Neural cell (in vitro differentiated cells): ENCODE results near the gene DCXR. TPM values are rescaled to one million over a fixed set of nuclear protein-coding genes. Genes with fewer than 3 reads are reported as not detected.

ENCODE experiments used
- H2AFZ ChIP-seq: fragments of 200-600, 300-800 bp; sonication (generic), shearing (Covaris generic); 2 replicates; pipeline ENCODE4 v1.6.0; 2014; ENCODE audit warnings: low read depth, mild to moderate bottlenecking, antibody characterized with exemption, low read length, moderate library complexity
- H3F3A ChIP-seq: fragments of 200-600 bp; shearing (Covaris generic); 2 replicates; pipeline ENCODE4 v1.6.1; 2016; ENCODE audit warnings: mild to moderate bottlenecking, moderate library complexity, mixed read lengths, antibody characterized with exemption, low read length; ENCODE audit not compliant: insufficient read depth, poor library complexity, severe bottlenecking
- H3K27ac ChIP-seq: fragments of 200-600, 300-800 bp; sonication (generic), shearing (Covaris generic); 2 replicates; pipeline ENCODE4 v1.5.1; 2014; ENCODE audit warnings: mild to moderate bottlenecking, low read length, moderate library complexity
- H3K27me3 ChIP-seq: fragments of 300-800, 200-600 bp; sonication (generic), shearing (Covaris generic); 2 replicates; pipeline ENCODE4 v1.6.0; 2014; ENCODE audit warnings: mild to moderate bottlenecking, low read depth, low read length, moderate library complexity; ENCODE audit not compliant: insufficient read depth
- H3K36me3 ChIP-seq: fragments of 300-800, 200-600 bp; sonication (generic), shearing (Covaris generic); 2 replicates; pipeline ENCODE4 v1.5.1; 2014; ENCODE audit warnings: mild to moderate bottlenecking, antibody characterized with exemption, low read length, moderate library complexity; ENCODE audit not compliant: insufficient read depth
- H3K4me2 ChIP-seq: fragments of 300-800, 200-600 bp; sonication (generic), shearing (Covaris generic); 2 replicates; pipeline ENCODE4 v1.6.0; 2014; ENCODE audit warnings: mild to moderate bottlenecking, low read length
- H3K4me3 ChIP-seq: fragments of 300-800, 200-600 bp; sonication (generic), shearing (Covaris generic); 2 replicates; pipeline ENCODE4 v1.5.1; 2014; ENCODE audit warnings: mild to moderate bottlenecking, low read length, moderate library complexity
- H3K79me2 ChIP-seq: fragments of 200-600 bp; shearing (Covaris generic); replicated peaks from 2 replicates; pipeline ENCODE4 v1.6.0; 2014; ENCODE audit warnings: mild to moderate bottlenecking, low read length, moderate library complexity; ENCODE audit not compliant: insufficient read depth
- H3K9ac ChIP-seq: fragments of 300-800, 200-600 bp; sonication (generic), shearing (Covaris generic); 2 replicates; pipeline ENCODE4 v1.6.1; 2016; ENCODE audit warnings: mild to moderate bottlenecking, low read length, mixed read lengths
- H3K9me2 ChIP-seq: fragments of 200-600 bp; shearing (Covaris generic); 2 replicates; pipeline ENCODE4 v1.6.1; 2016; ENCODE audit warnings: mild to moderate bottlenecking, low read length, mixed read lengths; ENCODE audit not compliant: insufficient read depth
- H3K9me3 ChIP-seq: fragments of 200-600, 300-800 bp; sonication (generic), shearing (Covaris generic); 2 replicates; pipeline ENCODE4 v1.6.1; 2016; ENCODE audit warnings: mild to moderate bottlenecking, mixed run types, low read length, moderate library complexity, mixed read lengths
- H4K20me1 ChIP-seq: fragments of 200-600 bp; shearing (Covaris generic); 2 replicates; pipeline ENCODE4 v1.6.1; 2016; ENCODE audit warnings: mild to moderate bottlenecking, mixed run types; ENCODE audit not compliant: insufficient read depth
- EP300 ChIP-seq: fragments of 450-650 bp; conservative IDR thresholded peaks from 2 replicates; pipeline ENCODE4 v1.6.1; 2014; ENCODE audit warnings: antibody characterized with exemption, mild to moderate bottlenecking, moderate library complexity; ENCODE audit not compliant: poor library complexity, severe bottlenecking
- EZH2 ChIP-seq: fragments of 200-600, 300-800 bp; shearing (Covaris generic), sonication (generic); IDR thresholded peaks from 2 replicates; pipeline ENCODE4 v1.6.1; 2014; ENCODE audit warnings: antibody characterized with exemption, low read length, borderline replicate concordance, mild to moderate bottlenecking; ENCODE audit not compliant: insufficient read depth, poor library complexity, severe bottlenecking
- MXI1 ChIP-seq: fragments of 450-650 bp; conservative IDR thresholded peaks from 2 replicates; pipeline ENCODE4 v1.6.1; 2014; ENCODE audit warnings: antibody characterized with exemption, mild to moderate bottlenecking; ENCODE audit not compliant: poor library complexity, severe bottlenecking
- POLR2AphosphoS5 ChIP-seq: IDR thresholded peaks from 2 replicates; pipeline ENCODE4 v1.6.1; 2012
- RAD21 ChIP-seq: fragments of 450-650 bp; conservative IDR thresholded peaks from 2 replicates; pipeline ENCODE4 v1.6.1; 2014; ENCODE audit warnings: antibody characterized with exemption, mild to moderate bottlenecking, moderate library complexity
- SMC3 ChIP-seq: fragments of 450-650 bp; conservative IDR thresholded peaks from 2 replicates; pipeline ENCODE4 v1.6.1; 2014; ENCODE audit warnings: antibody characterized with exemption, mild to moderate bottlenecking, moderate library complexity; ENCODE audit not compliant: poor library complexity
- TAF1 ChIP-seq: IDR thresholded peaks from 2 replicates; pipeline ENCODE4 v1.6.1; 2012; ENCODE audit warnings: low read depth
- polyA plus RNA-seq: library from polyadenylated mRNA; depleted of rRNA; stranded (reverse); fragments of >200 nt; gene quantifications from 2 replicates; pipeline ENCODE4 v1.2.3, GENCODE V29; 2014
- TF ChIP-seq, protein P1 (sequence below): IDR thresholded peaks from 2 replicates; pipeline ENCODE4 v1.6.1; 2012; ENCODE audit warnings: borderline replicate concordance
- TF ChIP-seq, protein P2 (sequence below): fragments of 450-650 bp; IDR thresholded peaks from 2 replicates; pipeline ENCODE4 v1.5.1; 2014; ENCODE audit warnings: antibody characterized with exemption, mild to moderate bottlenecking, moderate library complexity; ENCODE audit not compliant: poor library complexity, severe bottlenecking

The DCXR gene
- polyA plus RNA-seq, 1 donor from 2014 or later, result 129 TPM

DNA sequence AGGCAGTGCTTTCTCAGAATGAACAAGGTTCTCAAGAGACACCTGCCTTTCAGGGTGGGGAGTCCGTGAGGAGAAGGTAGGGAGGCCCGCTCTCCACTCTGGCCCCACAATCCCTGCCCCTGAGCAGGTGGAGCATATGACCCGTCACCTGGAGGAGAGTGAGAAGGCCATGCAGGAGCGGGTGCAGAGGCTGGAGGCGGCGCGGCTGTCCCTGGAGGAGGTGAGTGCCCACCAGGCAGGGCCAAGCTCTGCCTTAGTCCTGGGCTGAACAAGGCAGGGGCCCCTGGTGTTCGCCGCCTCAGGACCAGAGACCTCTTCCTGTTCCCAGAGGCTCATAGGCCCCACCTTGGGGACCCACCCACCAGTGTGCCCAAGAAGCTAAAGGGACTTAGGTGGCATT, 8.5 kb downstream of the DCXR start:
- no peak overlapping the region for H3K9ac ChIP-seq
- no peak overlapping the region for H3K4me3 ChIP-seq
- no peaks in the 10 kb centered on the region for H3K36me3 ChIP-seq
- TF ChIP-seq EZH2, result no peak
- TF ChIP-seq SMC3, result no peak
- TF ChIP-seq, protein P1, sequence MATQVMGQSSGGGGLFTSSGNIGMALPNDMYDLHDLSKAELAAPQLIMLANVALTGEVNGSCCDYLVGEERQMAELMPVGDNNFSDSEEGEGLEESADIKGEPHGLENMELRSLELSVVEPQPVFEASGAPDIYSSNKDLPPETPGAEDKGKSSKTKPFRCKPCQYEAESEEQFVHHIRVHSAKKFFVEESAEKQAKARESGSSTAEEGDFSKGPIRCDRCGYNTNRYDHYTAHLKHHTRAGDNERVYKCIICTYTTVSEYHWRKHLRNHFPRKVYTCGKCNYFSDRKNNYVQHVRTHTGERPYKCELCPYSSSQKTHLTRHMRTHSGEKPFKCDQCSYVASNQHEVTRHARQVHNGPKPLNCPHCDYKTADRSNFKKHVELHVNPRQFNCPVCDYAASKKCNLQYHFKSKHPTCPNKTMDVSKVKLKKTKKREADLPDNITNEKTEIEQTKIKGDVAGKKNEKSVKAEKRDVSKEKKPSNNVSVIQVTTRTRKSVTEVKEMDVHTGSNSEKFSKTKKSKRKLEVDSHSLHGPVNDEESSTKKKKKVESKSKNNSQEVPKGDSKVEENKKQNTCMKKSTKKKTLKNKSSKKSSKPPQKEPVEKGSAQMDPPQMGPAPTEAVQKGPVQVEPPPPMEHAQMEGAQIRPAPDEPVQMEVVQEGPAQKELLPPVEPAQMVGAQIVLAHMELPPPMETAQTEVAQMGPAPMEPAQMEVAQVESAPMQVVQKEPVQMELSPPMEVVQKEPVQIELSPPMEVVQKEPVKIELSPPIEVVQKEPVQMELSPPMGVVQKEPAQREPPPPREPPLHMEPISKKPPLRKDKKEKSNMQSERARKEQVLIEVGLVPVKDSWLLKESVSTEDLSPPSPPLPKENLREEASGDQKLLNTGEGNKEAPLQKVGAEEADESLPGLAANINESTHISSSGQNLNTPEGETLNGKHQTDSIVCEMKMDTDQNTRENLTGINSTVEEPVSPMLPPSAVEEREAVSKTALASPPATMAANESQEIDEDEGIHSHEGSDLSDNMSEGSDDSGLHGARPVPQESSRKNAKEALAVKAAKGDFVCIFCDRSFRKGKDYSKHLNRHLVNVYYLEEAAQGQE, result no peak
- TF ChIP-seq MXI1, result no peak
- no peak for TF ChIP-seq POLR2AphosphoS5
- no peak for TF ChIP-seq EP300
- TF ChIP-seq TAF1, result no peak
- TF ChIP-seq, protein P2, sequence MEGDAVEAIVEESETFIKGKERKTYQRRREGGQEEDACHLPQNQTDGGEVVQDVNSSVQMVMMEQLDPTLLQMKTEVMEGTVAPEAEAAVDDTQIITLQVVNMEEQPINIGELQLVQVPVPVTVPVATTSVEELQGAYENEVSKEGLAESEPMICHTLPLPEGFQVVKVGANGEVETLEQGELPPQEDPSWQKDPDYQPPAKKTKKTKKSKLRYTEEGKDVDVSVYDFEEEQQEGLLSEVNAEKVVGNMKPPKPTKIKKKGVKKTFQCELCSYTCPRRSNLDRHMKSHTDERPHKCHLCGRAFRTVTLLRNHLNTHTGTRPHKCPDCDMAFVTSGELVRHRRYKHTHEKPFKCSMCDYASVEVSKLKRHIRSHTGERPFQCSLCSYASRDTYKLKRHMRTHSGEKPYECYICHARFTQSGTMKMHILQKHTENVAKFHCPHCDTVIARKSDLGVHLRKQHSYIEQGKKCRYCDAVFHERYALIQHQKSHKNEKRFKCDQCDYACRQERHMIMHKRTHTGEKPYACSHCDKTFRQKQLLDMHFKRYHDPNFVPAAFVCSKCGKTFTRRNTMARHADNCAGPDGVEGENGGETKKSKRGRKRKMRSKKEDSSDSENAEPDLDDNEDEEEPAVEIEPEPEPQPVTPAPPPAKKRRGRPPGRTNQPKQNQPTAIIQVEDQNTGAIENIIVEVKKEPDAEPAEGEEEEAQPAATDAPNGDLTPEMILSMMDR, result no peak
- TF ChIP-seq RAD21, result no peak
- H3K9me2 ChIP-seq, result no peaks in the 10 kb centered on the region
- no peak overlapping the region for H3K4me2 ChIP-seq
- H3K9me3 ChIP-seq, result no peaks in the 10 kb centered on the region
- no peaks in the 10 kb centered on the region for H3K27me3 ChIP-seq
- H3K27ac ChIP-seq, result no peak overlapping the region
- H4K20me1 ChIP-seq, result no peaks in the 10 kb centered on the region
- no peaks in the 10 kb centered on the region for H3F3A ChIP-seq
- H2AFZ ChIP-seq, result no peak overlapping the region
- H3K79me2 ChIP-seq, result no peaks in the 10 kb centered on the region

DNA sequence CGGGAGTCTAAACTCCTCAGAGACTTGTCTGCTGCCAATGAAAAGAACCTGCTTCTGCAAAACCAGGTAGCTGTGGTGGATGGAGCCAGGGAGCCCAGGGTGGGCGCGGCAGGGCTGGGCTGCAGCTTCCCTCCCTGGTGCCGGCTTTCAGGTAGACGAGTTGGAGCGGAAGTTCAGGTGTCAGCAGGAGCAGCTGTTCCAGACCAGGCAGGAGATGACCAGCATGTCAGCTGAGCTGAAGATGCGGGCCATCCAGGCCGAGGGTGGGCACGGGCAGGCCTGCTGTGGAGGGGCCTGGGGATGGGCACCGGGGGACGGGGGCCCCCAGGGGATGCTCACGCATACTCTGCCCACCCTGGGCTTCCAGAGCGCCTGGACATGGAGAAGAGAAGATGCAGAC, 9.3 kb downstream of the DCXR start:
- TF ChIP-seq, protein P2, result no peak
- TF ChIP-seq RAD21 (no peak), EP300 (no peak), POLR2AphosphoS5 (no peak), SMC3 (no peak), TAF1 (no peak), EZH2 (no peak), MXI1 (no peak)
- TF ChIP-seq, protein P1, result no peak
- Histone ChIP-seq H3K9me3 (no peaks in the 10 kb centered on the region), H3K4me3 (no peak overlapping the region), H4K20me1 (no peaks in the 10 kb centered on the region), H3K36me3 (no peaks in the 10 kb centered on the region), H3K79me2 (no peaks in the 10 kb centered on the region), H3F3A (no peaks in the 10 kb centered on the region), H3K27ac (no peak overlapping the region), H3K27me3 (no peaks in the 10 kb centered on the region), H3K9me2 (no peaks in the 10 kb centered on the region), H2AFZ (no peak overlapping the region), H3K4me2 (no peak overlapping the region), H3K9ac (no peak overlapping the region)
